Stimulated activated naive CD4-positive, alpha-beta T cell treated with Interleukin-2 at 50 U/mL for 16 hours (primary cell): ENCODE data around the gene PRICKLE3.
A peak's percentile ranks its signal among the peaks of the same experiment; 100 is the strongest.

Experiments
- DNase-seq: peaks from one replicate; lab custom pipeline; 2025; lab: John Stamatoyannopoulos, UW

Gene PRICKLE3

GRCh38 chrX:49186125-49187027 is at the start of gene PRICKLE3:
Gene PRICKLE3 (minus strand): TSS chrX:49186373. CDS start chrX:49186297, 76 bp downstream.
- DNase-seq, result peak; percentile 66

GRCh38 chrX:49233887-49234555 is 47.8 kb upstream of the PRICKLE3 start:
- no peak for DNase-seq

GRCh38 chrX:49233176-49233575 is 47.0 kb upstream of the PRICKLE3 start, which contains the start of gene CACNA1F:
Gene CACNA1F (minus strand): TSS chrX:49233340. CDS start chrX:49233309, 31 bp downstream.
- DNase-seq, result no peak

GRCh38 chrX:49232525-49232924 is 46.4 kb upstream of the PRICKLE3 start:
- DNase-seq, result no peak

GRCh38 chrX:49231333-49232000 is 45.3 kb upstream of the PRICKLE3 start:
- DNase-seq, result no peak

- DNase-seq, result peak; percentile 52
Observed at GRCh38 chrX:49230500-49231232, 44.5 kb upstream of the PRICKLE3 start.

GRCh38 chrX:49228185-49228584 is 42.0 kb upstream of the PRICKLE3 start:
- no peak for DNase-seq

GRCh38 chrX:49227726-49228125 is 41.6 kb upstream of the PRICKLE3 start:
- no peak for DNase-seq

GRCh38 chrX:49226946-49227345 is 40.8 kb upstream of the PRICKLE3 start:
- DNase-seq, result no peak

GRCh38 chrX:49225858-49226257 is 39.7 kb upstream of the PRICKLE3 start:
- DNase-seq, result no peak

GRCh38 chrX:49221868-49222267 is 35.7 kb upstream of the PRICKLE3 start:
- DNase-seq, result no peak

- no peak for DNase-seq
Observed at GRCh38 chrX:49220100-49220499, 33.9 kb upstream of the PRICKLE3 start.

- DNase-seq, result no peak
Observed at GRCh38 chrX:49214996-49215526, 28.9 kb upstream of the PRICKLE3 start.

- DNase-seq, result no peak
Observed at GRCh38 chrX:49214416-49214815, 28.2 kb upstream of the PRICKLE3 start.

GRCh38 chrX:49212861-49213260 is 26.7 kb upstream of the PRICKLE3 start:
- no peak for DNase-seq

GRCh38 chrX:49212209-49212608 is 26.0 kb upstream of the PRICKLE3 start:
- DNase-seq, result no peak

GRCh38 chrX:49211074-49211473 is 24.9 kb upstream of the PRICKLE3 start:
- DNase-seq, result no peak

- DNase-seq, result no peak
Observed at GRCh38 chrX:49210406-49210805, 24.2 kb upstream of the PRICKLE3 start.

- DNase-seq, result no peak
Observed at GRCh38 chrX:49209434-49210251, 23.5 kb upstream of the PRICKLE3 start.

- DNase-seq, result no peak
Observed at GRCh38 chrX:49208399-49208798, 22.2 kb upstream of the PRICKLE3 start.

GRCh38 chrX:49206543-49206942 is 20.4 kb upstream of the PRICKLE3 start:
- DNase-seq, result no peak
